GM19035 (cell line): Measurements from ENCODE around the gene OLIG3.

Experiments used
- ATAC-seq: cut with Tn5 transposase; IDR thresholded peaks from one replicate; pipeline ENCODE4 v1.9.1; 2021; ENCODE audit not compliant: unreplicated experiment

Gene OLIG3

GRCh38 chr6:137494281-137494987, at the start of gene OLIG3:
OLIG3 (minus strand) TSS chr6:137494394; CDS start chr6:137494170, 224 bp downstream.
- no peak for ATAC-seq

GRCh38 chr6:137543114-137543513, 48.9 kb upstream of the OLIG3 start:
- ATAC-seq: no peak

- no peak for ATAC-seq
Observed at GRCh38 chr6:137542713-137543112, 48.5 kb upstream of the OLIG3 start.

GRCh38 chr6:137541534-137542063, 47.4 kb upstream of the OLIG3 start:
- ATAC-seq: no peak

GRCh38 chr6:137536104-137536773, 42.0 kb upstream of the OLIG3 start:
- ATAC-seq: no peak

GRCh38 chr6:137531376-137532092, 37.3 kb upstream of the OLIG3 start:
- ATAC-seq: no peak

- no peak for ATAC-seq
Observed at GRCh38 chr6:137530404-137530803, 36.2 kb upstream of the OLIG3 start.

GRCh38 chr6:137522831-137523230, 28.6 kb upstream of the OLIG3 start:
- no peak for ATAC-seq

GRCh38 chr6:137522198-137522798, 28.1 kb upstream of the OLIG3 start:
- ATAC-seq: no peak

- ATAC-seq: no peak
Observed at GRCh38 chr6:137520520-137520919, 26.3 kb upstream of the OLIG3 start.

- ATAC-seq: no peak
Observed at GRCh38 chr6:137519629-137520176, 25.5 kb upstream of the OLIG3 start.

GRCh38 chr6:137518386-137518983, 24.3 kb upstream of the OLIG3 start:
- no peak for ATAC-seq

- ATAC-seq: no peak
Observed at GRCh38 chr6:137514418-137514817, 20.2 kb upstream of the OLIG3 start.

- no peak for ATAC-seq
Observed at GRCh38 chr6:137512757-137513605, 18.8 kb upstream of the OLIG3 start.

- no peak for ATAC-seq
Observed at GRCh38 chr6:137510923-137511322, 16.7 kb upstream of the OLIG3 start.

GRCh38 chr6:137498481-137499190, 4.4 kb upstream of the OLIG3 start:
- no peak for ATAC-seq

- no peak for ATAC-seq
Observed at GRCh38 chr6:137497721-137498463, 3.7 kb upstream of the OLIG3 start.
